H1 (cell line): Measurements from ENCODE around the gene SPTSSB. TPM values are rescaled to one million over a fixed set of nuclear protein-coding genes. Genes with fewer than 3 reads are reported as not detected.

Experiments
- CTCF ChIA-PET: fragments of 300-600 bp; sonication (Branson Sonifier 250); formaldehyde crosslinking; loops from one replicate; lab custom pipeline; 2021; ENCODE audit not compliant: partially characterized antibody; lab: Charles Lee
- POLR2A ChIA-PET: fragments of 300-600 bp; sonication (Branson Sonifier 250); formaldehyde crosslinking; loops from one replicate; lab custom pipeline; 2021; ENCODE audit warnings: inconsistent platforms; ENCODE audit not compliant: partially characterized antibody; lab: Charles Lee
- DNase-seq, 2 experiments: peaks; one replicate each; pipeline versions ENCODE4 v3.0.0 to v3.0.0-alpha.2; 2010 to 2022; ENCODE audit warnings: low spot score in 2 of 2, low read depth in 1 of 2, mixed read lengths in 1 of 2
- FAIRE-seq: peaks from 2 replicates; lab custom pipeline; 2011; peaks lifted over from hg19 to GRCh38; lab: Jason Lieb, UNC
- H2AFZ ChIP-seq: 2 replicates; pipeline ENCODE4 v1.8.1; 2012; ENCODE audit warnings: low read length, inconsistent platforms
- H2AK5ac ChIP-seq: 2 replicates; pipeline ENCODE4 v1.6.1; 2013; ENCODE audit warnings: low read depth, low read length
- H2BK120ac ChIP-seq: replicated peaks from 2 replicates; pipeline ENCODE3; 2013; ENCODE audit warnings: low read depth, low read length, inconsistent platforms
- H2BK12ac ChIP-seq: 2 replicates; pipeline ENCODE4 v1.6.1; 2013; ENCODE audit warnings: low read depth, low read length
- H2BK15ac ChIP-seq: 2 replicates; pipeline ENCODE4 v1.6.1; 2013; ENCODE audit warnings: low read length
- H2BK20ac ChIP-seq: 2 replicates; pipeline ENCODE4 v1.6.1; 2013; ENCODE audit warnings: low read length
- H2BK5ac ChIP-seq: 2 replicates; pipeline ENCODE4 v1.6.1; 2013; ENCODE audit warnings: low read depth, low read length
- H3K14ac ChIP-seq: 2 replicates; pipeline ENCODE4 v1.6.1; 2013; ENCODE audit warnings: inconsistent platforms; ENCODE audit not compliant: insufficient read length
- H3K18ac ChIP-seq: 2 replicates; pipeline ENCODE4 v1.6.1; 2013; ENCODE audit warnings: low read length; ENCODE audit errors: extremely low read depth
- H3K23ac ChIP-seq: 2 replicates; pipeline ENCODE4 v1.6.1; 2013; ENCODE audit warnings: inconsistent platforms; ENCODE audit not compliant: insufficient read length
- H3K23me2 ChIP-seq: 2 replicates; pipeline ENCODE4 v1.6.1; 2013; ENCODE audit warnings: low read depth, low read length
- H3K27ac ChIP-seq: 2 replicates; pipeline ENCODE4 v1.6.1; 2011; ENCODE audit warnings: low read depth, low read length, inconsistent platforms
- H3K27me3 ChIP-seq, 4 experiments: replicated peaks in 1 of 4; 1 replicate in 1 of 4; 2 replicates in 3 of 4; pipeline versions ENCODE4 v1.6.1 to v1.8.1; 2011 to 2013; ENCODE audit warnings: low read length in 3 of 4, mild to moderate bottlenecking in 3 of 4, inconsistent platforms in 2 of 4, mixed read lengths in 2 of 4, moderate library complexity in 1 of 4; ENCODE audit not compliant: control insufficient read depth in 3 of 4, insufficient read depth in 3 of 4; ENCODE audit errors: extremely low read depth in 1 of 4
- H3K36me3 ChIP-seq, 4 experiments: 2 replicates each; pipeline versions ENCODE4 v1.6.1 to v1.8.1; 2011 to 2013; ENCODE audit warnings: mild to moderate bottlenecking in 4 of 4, low read length in 3 of 4, moderate library complexity in 2 of 4, control low read depth in 1 of 4, inconsistent platforms in 1 of 4; ENCODE audit not compliant: insufficient read depth in 4 of 4, control insufficient read depth in 2 of 4
- H3K4ac ChIP-seq: replicated peaks from 2 replicates; pipeline ENCODE3; 2013; ENCODE audit warnings: low read length, low read depth, mixed read lengths, inconsistent platforms; ENCODE audit not compliant: insufficient read length
- H3K4me1 ChIP-seq, 4 experiments: replicated peaks in 1 of 4; 1 replicate in 1 of 4; 2 replicates in 3 of 4; pipeline versions ENCODE4 v1.6.1 to v1.8.1; 2011 to 2013; ENCODE audit warnings: low read length in 3 of 4, inconsistent platforms in 2 of 4, mixed read lengths in 1 of 4; ENCODE audit not compliant: insufficient read depth in 4 of 4, control insufficient read depth in 3 of 4
- H3K4me2 ChIP-seq, 2 experiments: 2 replicates each; pipeline versions ENCODE4 v1.6.1 to v1.8.1; 2011 to 2013; ENCODE audit warnings: low read depth in 2 of 2, low read length in 2 of 2, control low read depth in 1 of 2, inconsistent platforms in 1 of 2, mild to moderate bottlenecking in 1 of 2; ENCODE audit not compliant: insufficient read depth in 1 of 2
- H3K4me3 ChIP-seq, 4 experiments: fragments of 200-600, 300-600 bp in 1 of 4; sonication (generic), shearing (Covaris generic), sonication (Bioruptor Twin) in 1 of 4; 2 replicates each; pipeline versions ENCODE4 v1.5.1 to v1.8.1; 2011 to 2016; ENCODE audit warnings: low read length in 4 of 4, low read depth in 3 of 4, control low read depth in 2 of 4, inconsistent platforms in 2 of 4, mild to moderate bottlenecking in 2 of 4, mixed read lengths in 1 of 4, moderate library complexity in 1 of 4; ENCODE audit not compliant: insufficient read depth in 2 of 4; ENCODE audit errors: extremely low read depth in 1 of 4
- H3K56ac ChIP-seq: replicated peaks from 2 replicates; pipeline ENCODE3; 2013; ENCODE audit warnings: low read depth, mild to moderate bottlenecking, mixed read lengths, low read length, inconsistent platforms; ENCODE audit not compliant: insufficient read length
- H3K79me1 ChIP-seq: 2 replicates; pipeline ENCODE4 v1.6.1; 2013; ENCODE audit warnings: low read depth, low read length, control low read depth
- H3K79me2 ChIP-seq, 2 experiments: 2 replicates each; pipeline versions ENCODE4 v1.6.1 to v1.8.1; 2012 to 2013; ENCODE audit warnings: low read length in 2 of 2, mild to moderate bottlenecking in 2 of 2, inconsistent platforms in 1 of 2; ENCODE audit not compliant: insufficient read depth in 2 of 2, control insufficient read depth in 1 of 2
- H3K9ac ChIP-seq, 4 experiments: replicated peaks in 1 of 4; 1 replicate in 1 of 4; 2 replicates in 3 of 4; pipeline versions ENCODE4 v1.6.1 to v1.8.1; 2011 to 2013; ENCODE audit warnings: low read depth in 3 of 4, low read length in 3 of 4, control low read depth in 2 of 4, mild to moderate bottlenecking in 2 of 4, moderate library complexity in 2 of 4, inconsistent platforms in 1 of 4; ENCODE audit errors: extremely low read depth in 1 of 4
- H3K9me3 ChIP-seq, 2 experiments: 2 replicates each; pipeline versions ENCODE4 v1.6.1 to v1.8.1; 2012 to 2013; ENCODE audit warnings: mild to moderate bottlenecking in 2 of 2, moderate library complexity in 2 of 2, control low read depth in 1 of 2, inconsistent platforms in 1 of 2, low read depth in 1 of 2, low read length in 1 of 2, mixed read lengths in 1 of 2; ENCODE audit not compliant: insufficient read depth in 2 of 2
- H4K20me1 ChIP-seq, 2 experiments: replicated peaks in 1 of 2; 2 replicates each; pipeline versions ENCODE3 to v1.8.1; 2011 to 2013; ENCODE audit warnings: inconsistent platforms in 2 of 2, low read length in 2 of 2, mild to moderate bottlenecking in 1 of 2; ENCODE audit not compliant: insufficient read depth in 2 of 2, control insufficient read depth in 1 of 2
- H4K5ac ChIP-seq: 2 replicates; pipeline ENCODE4 v1.6.1; 2013; ENCODE audit warnings: low read length, low read depth, mixed read lengths, inconsistent platforms; ENCODE audit not compliant: insufficient read length
- H4K8ac ChIP-seq: 2 replicates; pipeline ENCODE4 v1.8.0; 2013; ENCODE audit warnings: mild to moderate bottlenecking, moderate library complexity, low read length, inconsistent platforms; ENCODE audit not compliant: insufficient read depth; ENCODE audit errors: extremely low read depth
- H4K91ac ChIP-seq: replicated peaks from 2 replicates; pipeline ENCODE3; 2013; ENCODE audit warnings: low read length, mixed read lengths, inconsistent platforms; ENCODE audit not compliant: insufficient read length
- BACH1 ChIP-seq: IDR thresholded peaks from 2 replicates; pipeline ENCODE4 v1.6.1; 2012; ENCODE audit warnings: low read length, improper control_type of control experiment
- CBX5 ChIP-seq: fragments of 300-800, 300-1000 bp; sonication (generic); IDR thresholded peaks from 2 replicates; pipeline ENCODE4 v1.7.1; 2016; ENCODE audit warnings: antibody characterized with exemption, low read length, low read depth
- EZH2 ChIP-seq: fragments of 200-600 bp; sonication (generic); IDR thresholded peaks from 2 replicates; pipeline ENCODE4 v1.7.1; 2012; ENCODE audit warnings: low read depth, mild to moderate bottlenecking, moderate library complexity, low read length, inconsistent platforms; ENCODE audit not compliant: severe bottlenecking
- HDAC2 ChIP-seq, 2 experiments: fragments of 300-600 bp in 1 of 2; sonication (generic) in 1 of 2; IDR thresholded peaks; 2 replicates each; pipeline ENCODE4 v1.6.1; 2011 to 2012; ENCODE audit warnings: low read depth in 2 of 2, low read length in 2 of 2, mild to moderate bottlenecking in 2 of 2, moderate library complexity in 2 of 2, borderline replicate concordance in 1 of 2, inconsistent platforms in 1 of 2
- MAFK ChIP-seq: IDR thresholded peaks from 2 replicates; pipeline ENCODE4 v1.6.1; 2012; ENCODE audit warnings: low read depth, mild to moderate bottlenecking, improper control_type of control experiment, low read length
- PHF8 ChIP-seq: fragments of 200-600 bp; sonication (generic); conservative IDR thresholded peaks from 2 replicates; pipeline ENCODE4 v1.7.1; 2012; ENCODE audit warnings: low read depth, mild to moderate bottlenecking, inconsistent platforms, low read length, moderate library complexity
- RBBP5 ChIP-seq: IDR thresholded peaks from 2 replicates; pipeline ENCODE4 v1.7.1; 2012; ENCODE audit warnings: low read depth, mild to moderate bottlenecking, inconsistent platforms, low read length, moderate library complexity, borderline replicate concordance
- RXRA ChIP-seq: IDR thresholded peaks from 2 replicates; pipeline ENCODE4 v1.6.1; 2011; ENCODE audit warnings: low read depth, mild to moderate bottlenecking, low read length, moderate library complexity; ENCODE audit not compliant: insufficient read depth
- SIN3A ChIP-seq, 2 experiments: IDR thresholded peaks in 1 of 2; conservative IDR thresholded peaks in 1 of 2; 2 replicates each; pipeline ENCODE4 v1.6.1; 2011 to 2012; ENCODE audit warnings: low read length in 2 of 2, improper control_type of control experiment in 1 of 2, low read depth in 1 of 2, mild to moderate bottlenecking in 1 of 2
- SP1 ChIP-seq: IDR thresholded peaks from 2 replicates; pipeline ENCODE4 v1.6.1; 2011; ENCODE audit warnings: low read depth, low read length
- SP4 ChIP-seq: IDR thresholded peaks from 2 replicates; pipeline ENCODE4 v1.6.1; 2012; ENCODE audit warnings: low read length, inconsistent platforms
- TAF1 ChIP-seq: IDR thresholded peaks from 2 replicates; pipeline ENCODE4 v1.6.1; 2011; ENCODE audit warnings: mild to moderate bottlenecking, low read depth, low read length
- TBP ChIP-seq: IDR thresholded peaks from 2 replicates; pipeline ENCODE4 v1.6.1; 2011; ENCODE audit warnings: low read depth, low read length, improper control_type of control experiment
- TEAD4 ChIP-seq: IDR thresholded peaks from 2 replicates; pipeline ENCODE4 v1.6.1; 2012; ENCODE audit warnings: low read depth, low read length, inconsistent platforms, mixed read lengths
- WGBS, 2 experiments: shearing (Covaris generic) in 1 of 2; methylation state at CpG; one replicate each; pipeline versions ENCODE4 v1.1.6 to v1.1.7; 2013 to 2015; ENCODE audit warnings: low lambda C conversion rate in 2 of 2, mixed read lengths in 2 of 2, inconsistent platforms in 1 of 2, low coverage in 1 of 2, missing lambda C conversion rate in 1 of 2; ENCODE audit not compliant: insufficient replicate concordance in 2 of 2, insufficient coverage in 1 of 2, insufficient read length in 1 of 2; ENCODE audit errors: extremely low coverage in 1 of 2, missing lambda C conversion rate in 1 of 2; 5-methylcytosine and 5-hydroxymethylcytosine counted together
- polyA plus RNA-seq, 7 experiments: library from polyadenylated mRNA; depleted of rRNA in 3 of 7; stranded (reverse) in 5 of 7; unstranded in 2 of 7; fragments of >200 nt in 5 of 7; fragments of 200-250 nt in 2 of 7; gene quantifications; 1 replicate in 5 of 7; 2 replicates in 1 of 7; 4 replicates in 1 of 7; pipeline versions ENCODE4 v1.2.1 to v1.2.3, GENCODE V29; 2011 to 2013; ENCODE audit warnings: missing spikeins in 2 of 7, mixed read lengths in 2 of 7
- total RNA-seq: library from RNA; stranded (reverse); fragmentation: NEBNext Ultra II Directional; extraction: Animal tissue kit (Norgen Biotek cat#: 25700); gene quantifications from 2 replicates; pipeline ENCODE4 v1.2.1, GENCODE V29; 2021
- TF ChIP-seq, protein P1 (sequence below): IDR thresholded peaks from 2 replicates; pipeline ENCODE4 v1.6.1; 2012; ENCODE audit warnings: inconsistent platforms

SPTSSB gene
- total and polyA plus RNA-seq, 2 of the 8 experiments (the other 6 are each of a cell fraction or from before 2014, with no cell fraction given): 33.4 to 52.5 TPM

DNA sequence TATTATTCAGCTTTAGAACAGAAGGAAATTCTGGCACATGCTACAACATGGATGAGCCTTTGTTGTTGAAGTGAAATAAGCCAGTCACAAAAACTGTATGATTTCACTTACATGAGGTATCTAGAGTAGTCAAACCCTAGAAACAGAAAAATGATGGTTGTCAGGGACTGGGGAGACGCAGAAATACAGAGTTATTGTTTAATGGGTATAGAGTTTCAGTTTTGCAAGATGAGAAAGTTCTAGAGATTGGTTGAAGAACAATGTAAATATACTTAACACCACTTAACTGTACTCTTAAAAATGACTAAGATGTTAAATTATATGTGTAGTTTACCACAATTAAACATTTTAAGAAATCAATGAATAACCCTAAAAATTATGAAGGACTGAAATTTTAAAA lies 15.8 kb downstream of the SPTSSB start:
- peaks cover 0 to 3% (median 0%) of the 10 kb centered on the region in 4 experiments; a peak in 1 of 8 replicates for H3K36me3 ChIP-seq
- CTCF ChIA-PET: no interaction called here
- TF ChIP-seq SIN3A (conservative IDR thresholded peaks at IDR 0.05 in 1 of 2, IDR thresholded peaks at IDR 0.05 in 1 of 2; ENCODE audit: low read depth in 1 of 2, low read length in 2 of 2) (no peak), TAF1 (no peak), RBBP5 (no peak), MAFK (no peak), HDAC2 (IDR thresholded peaks at IDR 0.05; ENCODE audit: borderline replicate concordance in 1 of 2, low read depth in 2 of 2, low read length in 2 of 2) (no peak), CBX5 (no peak), RXRA (no peak), PHF8 (no peak), TBP (no peak), TEAD4 (no peak), SP1 (no peak), SP4 (no peak), BACH1 (no peak), EZH2 (no peak)
- TF ChIP-seq, protein P1, sequence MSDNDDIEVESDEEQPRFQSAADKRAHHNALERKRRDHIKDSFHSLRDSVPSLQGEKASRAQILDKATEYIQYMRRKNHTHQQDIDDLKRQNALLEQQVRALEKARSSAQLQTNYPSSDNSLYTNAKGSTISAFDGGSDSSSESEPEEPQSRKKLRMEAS: no peak

More for the DNA sequence above, 15.8 kb downstream of the SPTSSB start:
- H3K4me2 ChIP-seq: no peak overlapping the region
- H3K4me3 ChIP-seq: no peak overlapping the region
- H3K4ac ChIP-seq: no peak overlapping the region
- H3K56ac ChIP-seq: no peak overlapping the region
- H2AK5ac ChIP-seq: no peak overlapping the region
- no peaks in the 10 kb centered on the region for H3K4me1 ChIP-seq
- no peaks in the 10 kb centered on the region for H3K27me3 ChIP-seq
- no peak overlapping the region for H3K18ac ChIP-seq
- POLR2A ChIA-PET: no interaction called here
- no peak overlapping the region for H3K14ac ChIP-seq
- H3K23me2 ChIP-seq: no peaks in the 10 kb centered on the region
- no peak overlapping the region for H3K9ac ChIP-seq
- no peaks in the 10 kb centered on the region for H3K79me2 ChIP-seq
- DNase-seq: no peak
- H3K23ac ChIP-seq: no peak overlapping the region
- H3K27ac ChIP-seq: no peak overlapping the region
- H3K9me3 ChIP-seq: no peaks in the 10 kb centered on the region
- no peak overlapping the region for H2BK12ac ChIP-seq
- no peak overlapping the region for H4K91ac ChIP-seq
- H2AFZ ChIP-seq: no peak overlapping the region
- H2BK15ac ChIP-seq: no peak overlapping the region
- H4K20me1 ChIP-seq: no peaks in the 10 kb centered on the region
- no peak overlapping the region for H4K5ac ChIP-seq
- no peak for FAIRE-seq
- no peaks in the 10 kb centered on the region for H3K79me1 ChIP-seq
- no peak overlapping the region for H2BK5ac ChIP-seq
- no peak overlapping the region for H4K8ac ChIP-seq
- 88% methylated on average over 1 of the region's 1 CpG; no CpG with 5 or more reads in 1 of the 2 experiments for WGBS, 2 experiments
- no peak overlapping the region for H2BK120ac ChIP-seq
- no peak overlapping the region for H2BK20ac ChIP-seq
